K562 (cell line): ENCODE results near the gene HLA-DQB1.

Experiments used
- NR2F6 ChIP-seq: fragments of 450-650 bp; formaldehyde crosslinking; IDR thresholded peaks from 2 replicates; pipeline ENCODE4 v1.4.0; 2020; ENCODE audit warnings: mild to moderate bottlenecking
- U2AF1 ChIP-seq: fragments of 200-400 bp; formaldehyde crosslinking; optimal IDR thresholded peaks from 2 replicates; pipeline ENCODE3; 2017; ENCODE audit warnings: mild to moderate bottlenecking, low read depth, low read length, moderate library complexity
- ZNF184 ChIP-seq: sonication (generic); formaldehyde crosslinking; IDR thresholded peaks from 2 replicates; pipeline ENCODE4 v1.5.0; 2020; ENCODE audit warnings: missing genetic modification reagents
- ZNF583 ChIP-seq: fragments of 250-450 bp; sonication (Bioruptor Pico); IDR thresholded peaks from 2 replicates; pipeline ENCODE4 v1.4.0; 2020
- TF ChIP-seq, protein P1 (sequence below): fragments of 450-650 bp; IDR thresholded peaks from 2 replicates; pipeline ENCODE4 v1.6.1; 2017; ENCODE audit warnings: antibody characterized with exemption
- TF ChIP-seq, protein P2 (sequence below), 3 experiments: IDR thresholded peaks in 2 of 3; conservative IDR thresholded peaks in 1 of 3; 2 replicates each; pipeline ENCODE4 v1.5.1; 2011 to 2012; ENCODE audit warnings: low read length in 3 of 3, mild to moderate bottlenecking in 3 of 3, control low read depth in 2 of 3, improper control_type of control experiment in 1 of 3, inconsistent platforms in 1 of 3, low read depth in 1 of 3, mixed read lengths in 1 of 3, moderate library complexity in 1 of 3; ENCODE audit not compliant: insufficient read depth in 2 of 3

DNA sequence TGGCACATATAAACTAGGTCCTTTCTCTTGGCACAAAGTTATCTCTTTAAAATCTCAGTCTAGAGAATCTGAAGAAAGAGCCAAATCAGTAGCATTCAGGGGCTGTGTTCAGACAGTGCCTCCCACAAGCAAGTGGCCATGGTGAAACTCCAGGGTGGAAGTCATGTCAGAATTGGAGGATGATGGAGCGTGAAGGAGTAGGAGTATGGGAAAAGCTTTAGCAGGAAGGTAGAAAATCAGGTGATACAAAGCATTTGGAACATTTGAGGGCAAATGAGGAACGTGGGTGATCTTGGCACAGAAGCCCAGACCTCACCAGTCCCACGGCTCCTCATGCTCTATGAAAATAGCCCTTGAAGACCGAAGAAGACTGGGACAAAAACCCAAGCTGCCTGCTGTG, 2.8 kb upstream of the HLA-DQB1 start:
- TF ChIP-seq U2AF1 (no peak), ZNF184 (CRISPR knock-in tag) (no peak), ZNF583 (CRISPR knock-in tag) (no peak), NR2F6 (no peak)
- TF ChIP-seq, protein P1, sequence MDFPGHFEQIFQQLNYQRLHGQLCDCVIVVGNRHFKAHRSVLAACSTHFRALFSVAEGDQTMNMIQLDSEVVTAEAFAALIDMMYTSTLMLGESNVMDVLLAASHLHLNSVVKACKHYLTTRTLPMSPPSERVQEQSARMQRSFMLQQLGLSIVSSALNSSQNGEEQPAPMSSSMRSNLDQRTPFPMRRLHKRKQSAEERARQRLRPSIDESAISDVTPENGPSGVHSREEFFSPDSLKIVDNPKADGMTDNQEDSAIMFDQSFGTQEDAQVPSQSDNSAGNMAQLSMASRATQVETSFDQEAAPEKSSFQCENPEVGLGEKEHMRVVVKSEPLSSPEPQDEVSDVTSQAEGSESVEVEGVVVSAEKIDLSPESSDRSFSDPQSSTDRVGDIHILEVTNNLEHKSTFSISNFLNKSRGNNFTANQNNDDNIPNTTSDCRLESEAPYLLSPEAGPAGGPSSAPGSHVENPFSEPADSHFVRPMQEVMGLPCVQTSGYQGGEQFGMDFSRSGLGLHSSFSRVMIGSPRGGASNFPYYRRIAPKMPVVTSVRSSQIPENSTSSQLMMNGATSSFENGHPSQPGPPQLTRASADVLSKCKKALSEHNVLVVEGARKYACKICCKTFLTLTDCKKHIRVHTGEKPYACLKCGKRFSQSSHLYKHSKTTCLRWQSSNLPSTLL = no peak
- TF ChIP-seq, protein P2, sequence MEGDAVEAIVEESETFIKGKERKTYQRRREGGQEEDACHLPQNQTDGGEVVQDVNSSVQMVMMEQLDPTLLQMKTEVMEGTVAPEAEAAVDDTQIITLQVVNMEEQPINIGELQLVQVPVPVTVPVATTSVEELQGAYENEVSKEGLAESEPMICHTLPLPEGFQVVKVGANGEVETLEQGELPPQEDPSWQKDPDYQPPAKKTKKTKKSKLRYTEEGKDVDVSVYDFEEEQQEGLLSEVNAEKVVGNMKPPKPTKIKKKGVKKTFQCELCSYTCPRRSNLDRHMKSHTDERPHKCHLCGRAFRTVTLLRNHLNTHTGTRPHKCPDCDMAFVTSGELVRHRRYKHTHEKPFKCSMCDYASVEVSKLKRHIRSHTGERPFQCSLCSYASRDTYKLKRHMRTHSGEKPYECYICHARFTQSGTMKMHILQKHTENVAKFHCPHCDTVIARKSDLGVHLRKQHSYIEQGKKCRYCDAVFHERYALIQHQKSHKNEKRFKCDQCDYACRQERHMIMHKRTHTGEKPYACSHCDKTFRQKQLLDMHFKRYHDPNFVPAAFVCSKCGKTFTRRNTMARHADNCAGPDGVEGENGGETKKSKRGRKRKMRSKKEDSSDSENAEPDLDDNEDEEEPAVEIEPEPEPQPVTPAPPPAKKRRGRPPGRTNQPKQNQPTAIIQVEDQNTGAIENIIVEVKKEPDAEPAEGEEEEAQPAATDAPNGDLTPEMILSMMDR (IDR thresholded peaks at IDR 0.05 in 2 of 3, conservative IDR thresholded peaks at IDR 0.05 in 1 of 3; ENCODE audit: insufficient read depth in 2 of 3, low read depth in 1 of 3, low read length in 3 of 3) = no peak
